ENCODE results near the gene RAD51AP1.

- no peak for TF ChIP-seq POLR2A (IDR thresholded peaks at IDR 0.05)
- TF ChIP-seq, protein P1, sequence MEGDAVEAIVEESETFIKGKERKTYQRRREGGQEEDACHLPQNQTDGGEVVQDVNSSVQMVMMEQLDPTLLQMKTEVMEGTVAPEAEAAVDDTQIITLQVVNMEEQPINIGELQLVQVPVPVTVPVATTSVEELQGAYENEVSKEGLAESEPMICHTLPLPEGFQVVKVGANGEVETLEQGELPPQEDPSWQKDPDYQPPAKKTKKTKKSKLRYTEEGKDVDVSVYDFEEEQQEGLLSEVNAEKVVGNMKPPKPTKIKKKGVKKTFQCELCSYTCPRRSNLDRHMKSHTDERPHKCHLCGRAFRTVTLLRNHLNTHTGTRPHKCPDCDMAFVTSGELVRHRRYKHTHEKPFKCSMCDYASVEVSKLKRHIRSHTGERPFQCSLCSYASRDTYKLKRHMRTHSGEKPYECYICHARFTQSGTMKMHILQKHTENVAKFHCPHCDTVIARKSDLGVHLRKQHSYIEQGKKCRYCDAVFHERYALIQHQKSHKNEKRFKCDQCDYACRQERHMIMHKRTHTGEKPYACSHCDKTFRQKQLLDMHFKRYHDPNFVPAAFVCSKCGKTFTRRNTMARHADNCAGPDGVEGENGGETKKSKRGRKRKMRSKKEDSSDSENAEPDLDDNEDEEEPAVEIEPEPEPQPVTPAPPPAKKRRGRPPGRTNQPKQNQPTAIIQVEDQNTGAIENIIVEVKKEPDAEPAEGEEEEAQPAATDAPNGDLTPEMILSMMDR (IDR thresholded peaks at IDR 0.05 in 8 of 11, conservative IDR thresholded peaks at IDR 0.05 in 3 of 11), result no peak
- no peak for TF ChIP-seq POLR2AphosphoS5 (IDR thresholded peaks at IDR 0.05)
These were observed 6.5 kb downstream of the RAD51AP1 start for GRCh38 chr12:4545195-4545594.
